Measurements from ENCODE around the gene DPH5.
"Not testable (repeated sequence)": the region's sequence is repeated elsewhere in the genome, so short reads cannot be mapped to it uniquely, and the experiment has no call there.

Gene DPH5

GRCh38 chr1:100948721-100949405 is 76.7 kb downstream of the DPH5 start:
- H3K23ac ChIP-seq (ENCODE audit: low read length in 2 of 2); H2BK120ac ChIP-seq (ENCODE audit: low read depth, low read length); H3K27ac ChIP-seq (ENCODE audit: low read length, poor library complexity, severe bottlenecking); H2BK15ac ChIP-seq (ENCODE audit: low read depth, poor library complexity, severe bottlenecking); H3K4me3 ChIP-seq (ENCODE audit: insufficient read depth in 1 of 2, low read depth in 1 of 2, low read length in 2 of 2); H4K91ac ChIP-seq (ENCODE audit: low read length); H3K9me3 ChIP-seq (ENCODE audit: control insufficient read depth, low read length); H3K4ac ChIP-seq (ENCODE audit: low read depth in 1 of 2, low read length in 2 of 2); H3K4me1 ChIP-seq (ENCODE audit: control insufficient read depth, insufficient read depth, low read depth, low read length); H3K9ac ChIP-seq (ENCODE audit: low read length); DNase-seq; H2AFZ ChIP-seq (ENCODE audit: low read depth, low read length); H3K14ac ChIP-seq (ENCODE audit: low read length in 2 of 2); H2AK5ac ChIP-seq (ENCODE audit: low read length, severe bottlenecking); H2BK12ac ChIP-seq (ENCODE audit: low read length in 2 of 2); H4K8ac ChIP-seq (ENCODE audit: low read length); H3K4me2 ChIP-seq (ENCODE audit: low read length, poor library complexity, severe bottlenecking); H3K79me1 ChIP-seq (replicated peaks; ENCODE audit: low read length, poor library complexity, severe bottlenecking); H3K27me3 ChIP-seq (ENCODE audit: control insufficient read depth in 1 of 2, insufficient read depth in 1 of 2, low read length in 2 of 2); H2BK5ac ChIP-seq (ENCODE audit: low read depth, low read length, poor library complexity, severe bottlenecking): not testable (repeated sequence)
- peaks cover 3 to 18% of the 10 kb centered on the region in 2 experiments for H3K36me3 ChIP-seq (ENCODE audit: control insufficient read depth in 1 of 2, insufficient read depth in 2 of 2, low read depth in 1 of 2, low read length in 2 of 2)
- H3K18ac ChIP-seq (ENCODE audit: low read depth in 1 of 2, low read length in 2 of 2): peak overlapping the region; percentile 53 to 79
- WGBS: 96% methylated on average over 7 of the region's 7 CpGs

- not testable (repeated sequence) for H3K4me3 ChIP-seq (ENCODE audit: insufficient read depth in 1 of 2, low read depth in 1 of 2, low read length in 2 of 2); H2BK5ac ChIP-seq (ENCODE audit: low read depth, low read length, poor library complexity, severe bottlenecking); H3K79me1 ChIP-seq (replicated peaks; ENCODE audit: low read length, poor library complexity, severe bottlenecking); H3K27me3 ChIP-seq (ENCODE audit: control insufficient read depth in 1 of 2, insufficient read depth in 1 of 2, low read length in 2 of 2); H2BK120ac ChIP-seq (ENCODE audit: low read depth, low read length); H3K27ac ChIP-seq (ENCODE audit: low read length, poor library complexity, severe bottlenecking); H3K4ac ChIP-seq (ENCODE audit: low read depth in 1 of 2, low read length in 2 of 2); H3K9me3 ChIP-seq (ENCODE audit: control insufficient read depth, low read length); H2AK5ac ChIP-seq (ENCODE audit: low read length, severe bottlenecking); H3K9ac ChIP-seq (ENCODE audit: low read length); H3K4me2 ChIP-seq (ENCODE audit: low read length, poor library complexity, severe bottlenecking); H3K4me1 ChIP-seq (ENCODE audit: control insufficient read depth, insufficient read depth, low read depth, low read length); H3K23ac ChIP-seq (ENCODE audit: low read length in 2 of 2); H3K18ac ChIP-seq (ENCODE audit: low read depth in 1 of 2, low read length in 2 of 2); H2BK12ac ChIP-seq (ENCODE audit: low read length in 2 of 2); H4K91ac ChIP-seq (ENCODE audit: low read length); H4K8ac ChIP-seq (ENCODE audit: low read length); H3K14ac ChIP-seq (ENCODE audit: low read length in 2 of 2); H2AFZ ChIP-seq (ENCODE audit: low read depth, low read length); H2BK15ac ChIP-seq (ENCODE audit: low read depth, poor library complexity, severe bottlenecking); DNase-seq
- 96% methylated on average over 2 of the region's 3 CpGs for WGBS
- H3K36me3 ChIP-seq (ENCODE audit: control insufficient read depth in 1 of 2, insufficient read depth in 2 of 2, low read depth in 1 of 2, low read length in 2 of 2): peaks cover 3 to 24% of the 10 kb centered on the region in 2 experiments
Measured at GRCh38 chr1:100947816-100948215, 77.8 kb downstream of the DPH5 start.

- H3K27ac ChIP-seq (ENCODE audit: low read length, poor library complexity, severe bottlenecking); H2BK15ac ChIP-seq (ENCODE audit: low read depth, poor library complexity, severe bottlenecking); H2AFZ ChIP-seq (ENCODE audit: low read depth, low read length); H3K23ac ChIP-seq (ENCODE audit: low read length in 2 of 2); H3K4ac ChIP-seq (ENCODE audit: low read depth in 1 of 2, low read length in 2 of 2); H2BK5ac ChIP-seq (ENCODE audit: low read depth, low read length, poor library complexity, severe bottlenecking); H4K8ac ChIP-seq (ENCODE audit: low read length); H3K4me1 ChIP-seq (ENCODE audit: control insufficient read depth, insufficient read depth, low read depth, low read length); H2BK120ac ChIP-seq (ENCODE audit: low read depth, low read length); H2BK12ac ChIP-seq (ENCODE audit: low read length in 2 of 2); H3K4me2 ChIP-seq (ENCODE audit: low read length, poor library complexity, severe bottlenecking); H3K18ac ChIP-seq (ENCODE audit: low read depth in 1 of 2, low read length in 2 of 2); H3K14ac ChIP-seq (ENCODE audit: low read length in 2 of 2); H3K4me3 ChIP-seq (ENCODE audit: insufficient read depth in 1 of 2, low read depth in 1 of 2, low read length in 2 of 2); H2AK5ac ChIP-seq (ENCODE audit: low read length, severe bottlenecking); H3K9ac ChIP-seq (ENCODE audit: low read length); H4K91ac ChIP-seq (ENCODE audit: low read length); H3K27me3 ChIP-seq (ENCODE audit: control insufficient read depth in 1 of 2, insufficient read depth in 1 of 2, low read length in 2 of 2); H3K9me3 ChIP-seq (ENCODE audit: control insufficient read depth, low read length); DNase-seq: not testable (repeated sequence)
- Histone ChIP-seq H3K79me1 (replicated peaks; ENCODE audit: low read length, poor library complexity, severe bottlenecking) (peaks cover 12% of the 10 kb centered on the region), H3K36me3 (ENCODE audit: control insufficient read depth in 1 of 2, insufficient read depth in 2 of 2, low read depth in 1 of 2, low read length in 2 of 2) (peaks cover 5 to 18% of the 10 kb centered on the region in 2 experiments)
- 100% methylated on average over 2 of the region's 3 CpGs for WGBS
Measured at GRCh38 chr1:100946064-100946463, 79.5 kb downstream of the DPH5 start.

GRCh38 chr1:100943533-100943932 is 82.1 kb downstream of the DPH5 start:
- H3K9me3 ChIP-seq (ENCODE audit: control insufficient read depth, low read length): no peaks in the 10 kb centered on the region
- H3K4ac ChIP-seq (ENCODE audit: low read depth in 1 of 2, low read length in 2 of 2): no peak overlapping the region
- no peak overlapping the region for H3K4me2 ChIP-seq (ENCODE audit: low read length, poor library complexity, severe bottlenecking)
- H3K9ac ChIP-seq (ENCODE audit: low read length): no peak overlapping the region
- no peaks in the 10 kb centered on the region for H3K4me1 ChIP-seq (ENCODE audit: control insufficient read depth, insufficient read depth, low read depth, low read length)
- WGBS: 100% methylated on average over 1 of the region's 1 CpG
- H4K8ac ChIP-seq (ENCODE audit: low read length): no peak overlapping the region
- H2BK15ac ChIP-seq (ENCODE audit: low read depth, poor library complexity, severe bottlenecking): no peak overlapping the region
- no peak overlapping the region for H3K23ac ChIP-seq (ENCODE audit: low read length in 2 of 2)
- peaks cover 13% of the 10 kb centered on the region for H3K79me1 ChIP-seq (replicated peaks; ENCODE audit: low read length, poor library complexity, severe bottlenecking)
- no peak overlapping the region for H2BK5ac ChIP-seq (ENCODE audit: low read depth, low read length, poor library complexity, severe bottlenecking)
- no peak overlapping the region for H3K27ac ChIP-seq (ENCODE audit: low read length, poor library complexity, severe bottlenecking)
- H3K18ac ChIP-seq (ENCODE audit: low read depth in 1 of 2, low read length in 2 of 2): no peak overlapping the region
- H4K91ac ChIP-seq (ENCODE audit: low read length): no peak overlapping the region
- H3K4me3 ChIP-seq (ENCODE audit: insufficient read depth in 1 of 2, low read depth in 1 of 2, low read length in 2 of 2): no peak overlapping the region
- no peaks in the 10 kb centered on the region for H3K27me3 ChIP-seq (ENCODE audit: control insufficient read depth in 1 of 2, insufficient read depth in 1 of 2, low read length in 2 of 2)
- H2BK12ac ChIP-seq (ENCODE audit: low read length in 2 of 2): no peak overlapping the region
- peaks cover 5 to 28% of the 10 kb centered on the region in 2 experiments for H3K36me3 ChIP-seq (ENCODE audit: control insufficient read depth in 1 of 2, insufficient read depth in 2 of 2, low read depth in 1 of 2, low read length in 2 of 2)
- no peak overlapping the region for H3K14ac ChIP-seq (ENCODE audit: low read length in 2 of 2)
- no peak for DNase-seq
- H2BK120ac ChIP-seq (ENCODE audit: low read depth, low read length): no peak overlapping the region
- no peak overlapping the region for H2AFZ ChIP-seq (ENCODE audit: low read depth, low read length)
- no peak overlapping the region for H2AK5ac ChIP-seq (ENCODE audit: low read length, severe bottlenecking)
